Ishikawa (cell line): ENCODE data around the gene NDUFAF5.

Experiments
- CEBPB ChIP-seq: IDR thresholded peaks from 2 replicates; pipeline ENCODE4 v1.6.1; 2012
- CREB1 ChIP-seq: IDR thresholded peaks from 2 replicates; pipeline ENCODE4 v1.6.1; 2012; ENCODE audit warnings: low read depth
- EGR1 ChIP-seq: IDR thresholded peaks from 2 replicates; pipeline ENCODE4 v1.6.1; 2012
- EP300 ChIP-seq: IDR thresholded peaks from 2 replicates; pipeline ENCODE4 v1.6.1; 2012; ENCODE audit warnings: borderline replicate concordance
- FOXM1 ChIP-seq: IDR thresholded peaks from 2 replicates; pipeline ENCODE4 v1.6.1; 2012; ENCODE audit warnings: low read depth, borderline replicate concordance
- NFIC ChIP-seq: IDR thresholded peaks from 2 replicates; pipeline ENCODE4 v1.6.1; 2012
- RAD21 ChIP-seq: IDR thresholded peaks from 2 replicates; pipeline ENCODE4 v1.6.1; 2012; ENCODE audit warnings: low read depth
- TAF1 ChIP-seq: IDR thresholded peaks from 2 replicates; pipeline ENCODE4 v1.6.1; 2012; ENCODE audit warnings: low read depth, mild to moderate bottlenecking
- TCF12 ChIP-seq: IDR thresholded peaks from 2 replicates; pipeline ENCODE4 v1.6.1; 2012; ENCODE audit warnings: low read depth
- TEAD4 ChIP-seq: IDR thresholded peaks from 2 replicates; pipeline ENCODE4 v1.6.1; 2012
- YY1 ChIP-seq: IDR thresholded peaks from 2 replicates; pipeline ENCODE4 v1.6.1; 2012; ENCODE audit warnings: low read depth
- ZBTB7A ChIP-seq: IDR thresholded peaks from 2 replicates; pipeline ENCODE4 v1.6.1; 2012; ENCODE audit warnings: low read depth
- TF ChIP-seq, protein P1 (sequence below): IDR thresholded peaks from 2 replicates; pipeline ENCODE4 v1.6.1; 2012; ENCODE audit warnings: low read depth, mild to moderate bottlenecking
- TF ChIP-seq, protein P2 (sequence below): IDR thresholded peaks from 2 replicates; pipeline ENCODE4 v1.6.1; 2012
- TF ChIP-seq, protein P3 (sequence below): IDR thresholded peaks from 2 replicates; pipeline ENCODE4 v1.6.1; 2012

NDUFAF5 gene

DNA sequence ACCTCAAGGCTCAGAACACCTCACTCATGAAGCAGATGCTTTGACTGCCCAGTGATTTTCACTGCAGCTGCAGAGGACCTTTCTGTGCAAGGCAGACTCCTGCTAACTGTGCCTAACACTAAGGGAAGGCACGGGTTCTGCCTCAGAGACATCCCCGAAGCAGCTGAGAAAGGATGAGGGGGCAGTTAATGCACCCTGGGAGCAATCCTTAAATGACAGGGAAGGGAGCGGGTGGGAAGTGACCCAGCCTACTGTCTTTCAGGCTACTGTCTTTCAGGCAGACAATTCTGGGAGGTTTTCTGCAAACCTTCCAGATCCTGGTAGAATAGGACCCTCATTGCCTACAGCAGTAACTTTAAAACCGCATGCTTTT, 55.3 kb downstream of the NDUFAF5 start:
- no peak for TF ChIP-seq EGR1
- TF ChIP-seq EP300: no peak
- TF ChIP-seq FOXM1: no peak
- no peak for TF ChIP-seq NFIC
- no peak for TF ChIP-seq TAF1
- no peak for TF ChIP-seq ZBTB7A
- TF ChIP-seq, protein P1, sequence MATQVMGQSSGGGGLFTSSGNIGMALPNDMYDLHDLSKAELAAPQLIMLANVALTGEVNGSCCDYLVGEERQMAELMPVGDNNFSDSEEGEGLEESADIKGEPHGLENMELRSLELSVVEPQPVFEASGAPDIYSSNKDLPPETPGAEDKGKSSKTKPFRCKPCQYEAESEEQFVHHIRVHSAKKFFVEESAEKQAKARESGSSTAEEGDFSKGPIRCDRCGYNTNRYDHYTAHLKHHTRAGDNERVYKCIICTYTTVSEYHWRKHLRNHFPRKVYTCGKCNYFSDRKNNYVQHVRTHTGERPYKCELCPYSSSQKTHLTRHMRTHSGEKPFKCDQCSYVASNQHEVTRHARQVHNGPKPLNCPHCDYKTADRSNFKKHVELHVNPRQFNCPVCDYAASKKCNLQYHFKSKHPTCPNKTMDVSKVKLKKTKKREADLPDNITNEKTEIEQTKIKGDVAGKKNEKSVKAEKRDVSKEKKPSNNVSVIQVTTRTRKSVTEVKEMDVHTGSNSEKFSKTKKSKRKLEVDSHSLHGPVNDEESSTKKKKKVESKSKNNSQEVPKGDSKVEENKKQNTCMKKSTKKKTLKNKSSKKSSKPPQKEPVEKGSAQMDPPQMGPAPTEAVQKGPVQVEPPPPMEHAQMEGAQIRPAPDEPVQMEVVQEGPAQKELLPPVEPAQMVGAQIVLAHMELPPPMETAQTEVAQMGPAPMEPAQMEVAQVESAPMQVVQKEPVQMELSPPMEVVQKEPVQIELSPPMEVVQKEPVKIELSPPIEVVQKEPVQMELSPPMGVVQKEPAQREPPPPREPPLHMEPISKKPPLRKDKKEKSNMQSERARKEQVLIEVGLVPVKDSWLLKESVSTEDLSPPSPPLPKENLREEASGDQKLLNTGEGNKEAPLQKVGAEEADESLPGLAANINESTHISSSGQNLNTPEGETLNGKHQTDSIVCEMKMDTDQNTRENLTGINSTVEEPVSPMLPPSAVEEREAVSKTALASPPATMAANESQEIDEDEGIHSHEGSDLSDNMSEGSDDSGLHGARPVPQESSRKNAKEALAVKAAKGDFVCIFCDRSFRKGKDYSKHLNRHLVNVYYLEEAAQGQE: no peak
- TF ChIP-seq CEBPB: no peak
- TF ChIP-seq CREB1: no peak
- TF ChIP-seq, protein P2, sequence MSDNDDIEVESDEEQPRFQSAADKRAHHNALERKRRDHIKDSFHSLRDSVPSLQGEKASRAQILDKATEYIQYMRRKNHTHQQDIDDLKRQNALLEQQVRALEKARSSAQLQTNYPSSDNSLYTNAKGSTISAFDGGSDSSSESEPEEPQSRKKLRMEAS: no peak
- TF ChIP-seq, protein P3, sequence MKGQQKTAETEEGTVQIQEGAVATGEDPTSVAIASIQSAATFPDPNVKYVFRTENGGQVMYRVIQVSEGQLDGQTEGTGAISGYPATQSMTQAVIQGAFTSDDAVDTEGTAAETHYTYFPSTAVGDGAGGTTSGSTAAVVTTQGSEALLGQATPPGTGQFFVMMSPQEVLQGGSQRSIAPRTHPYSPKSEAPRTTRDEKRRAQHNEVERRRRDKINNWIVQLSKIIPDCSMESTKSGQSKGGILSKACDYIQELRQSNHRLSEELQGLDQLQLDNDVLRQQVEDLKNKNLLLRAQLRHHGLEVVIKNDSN: no peak
- TF ChIP-seq TCF12: no peak
- TF ChIP-seq RAD21: no peak
- TF ChIP-seq TEAD4: no peak
- TF ChIP-seq YY1: no peak

DNA sequence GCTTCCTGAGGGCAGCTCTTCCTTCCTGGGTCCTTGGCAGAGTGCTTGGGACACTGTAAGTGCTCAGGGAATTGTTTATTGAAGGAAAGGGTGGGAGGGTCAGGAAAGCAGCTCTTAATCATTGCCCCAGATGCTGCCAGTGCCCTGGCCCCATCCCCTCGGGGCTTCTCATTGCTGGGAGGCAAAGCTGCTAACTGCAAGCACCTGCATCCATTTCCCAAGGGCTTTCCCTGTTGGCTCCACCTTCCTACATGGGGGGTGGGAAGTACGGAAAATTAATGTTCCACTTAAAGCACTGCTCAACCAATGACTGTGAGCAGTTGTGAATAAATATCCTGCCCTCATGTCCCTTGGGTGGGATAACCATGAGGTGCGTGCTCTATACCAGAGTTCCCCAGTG, 56.4 kb downstream of the NDUFAF5 start:
- no peak for TF ChIP-seq EGR1
- TF ChIP-seq, protein P1: no peak
- no peak for TF ChIP-seq EP300
- TF ChIP-seq NFIC: no peak
- no peak for TF ChIP-seq YY1
- TF ChIP-seq, protein P2: no peak
- TF ChIP-seq TEAD4: no peak
- no peak for TF ChIP-seq FOXM1
- no peak for TF ChIP-seq RAD21
- TF ChIP-seq CEBPB: no peak
- no peak for TF ChIP-seq TAF1
- TF ChIP-seq, protein P3: no peak
- TF ChIP-seq CREB1: no peak

DNA sequence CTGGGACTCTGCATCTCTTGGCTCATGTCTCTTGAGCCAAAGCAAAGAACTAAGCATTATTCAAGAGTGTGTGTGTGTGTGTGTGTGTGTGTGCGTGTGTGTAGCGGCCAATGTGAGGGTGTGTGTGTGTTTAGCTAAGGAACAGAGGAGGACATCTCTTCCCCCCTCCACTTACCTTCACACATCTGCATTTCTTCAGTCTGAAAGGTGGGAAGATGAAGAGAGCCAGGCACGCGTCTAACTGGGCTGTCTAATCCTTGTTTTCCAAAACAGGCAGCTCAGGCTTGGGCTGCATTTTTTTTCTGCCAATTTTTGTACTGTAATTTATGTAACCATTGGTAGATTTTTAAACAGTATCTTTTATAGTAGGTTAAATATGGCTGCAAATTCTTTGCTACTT, 59.5 kb downstream of the NDUFAF5 start:
- no peak for TF ChIP-seq RAD21
- TF ChIP-seq EGR1: no peak
- TF ChIP-seq ZBTB7A: no peak
- no peak for TF ChIP-seq TAF1
- TF ChIP-seq NFIC: no peak
- no peak for TF ChIP-seq FOXM1
- TF ChIP-seq CEBPB: no peak
- TF ChIP-seq, protein P3: no peak
- TF ChIP-seq TEAD4: no peak

DNA sequence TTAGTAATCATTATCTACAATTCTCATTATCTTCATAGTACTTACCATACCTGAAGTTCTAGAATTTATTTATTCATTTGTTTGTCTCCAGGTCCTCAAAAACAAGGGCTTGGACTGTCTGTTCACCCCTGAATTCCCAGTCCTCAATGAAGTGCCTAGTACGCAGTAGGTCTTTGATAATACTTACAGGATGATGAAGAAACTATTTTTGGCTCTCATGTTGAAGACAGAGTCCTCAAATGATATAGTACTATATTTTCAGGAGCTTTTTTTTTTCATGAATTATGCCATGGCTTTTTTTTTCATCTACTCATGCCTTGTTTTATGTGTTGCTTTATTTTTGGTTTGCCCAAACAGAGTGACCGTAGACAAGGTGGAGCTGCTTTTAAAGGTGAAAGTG, 66.5 kb downstream of the NDUFAF5 start:
- TF ChIP-seq, protein P2: no peak
- no peak for TF ChIP-seq YY1
- no peak for TF ChIP-seq CREB1
- TF ChIP-seq FOXM1: no peak
- TF ChIP-seq, protein P1: no peak
- no peak for TF ChIP-seq TCF12
- TF ChIP-seq TAF1: no peak
- TF ChIP-seq, protein P3: no peak
- no peak for TF ChIP-seq RAD21
- TF ChIP-seq CEBPB: no peak
- no peak for TF ChIP-seq NFIC
- no peak for TF ChIP-seq EP300
- no peak for TF ChIP-seq ZBTB7A
- no peak for TF ChIP-seq EGR1
- no peak for TF ChIP-seq TEAD4
